ENCODE measurements around the gene CNTN4.

The CNTN4 gene

DNA sequence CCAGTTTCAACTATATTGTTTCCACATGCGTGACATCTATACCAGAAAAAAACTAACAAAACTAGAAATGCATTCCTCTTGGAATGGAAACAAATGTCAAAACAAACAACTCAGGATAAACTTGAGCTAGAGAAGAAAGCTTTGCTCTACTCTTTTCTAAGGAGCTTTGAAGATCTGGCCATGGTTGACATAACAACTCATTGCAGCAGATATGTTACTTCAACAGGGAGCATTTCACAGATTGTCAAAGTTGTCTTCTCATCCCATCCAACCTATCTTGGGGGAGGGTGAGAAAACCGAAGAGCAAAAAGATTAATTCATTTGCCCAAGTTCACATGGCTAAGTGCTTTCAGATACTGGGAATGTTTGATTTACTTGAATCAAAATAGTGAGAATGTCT, 484.4 kb downstream of the CNTN4 start:
- no peak for DNase-seq (ENCODE audit: low read depth in 3 of 3)

GRCh38 chr3:2589336-2589969, 490.8 kb downstream of the CNTN4 start:
- no peak for DNase-seq (ENCODE audit: low read depth in 3 of 3)

- DNase-seq (ENCODE audit: low read depth in 3 of 3): no peak
Measured at GRCh38 chr3:2595486-2595885, 496.8 kb downstream of the CNTN4 start.

DNA sequence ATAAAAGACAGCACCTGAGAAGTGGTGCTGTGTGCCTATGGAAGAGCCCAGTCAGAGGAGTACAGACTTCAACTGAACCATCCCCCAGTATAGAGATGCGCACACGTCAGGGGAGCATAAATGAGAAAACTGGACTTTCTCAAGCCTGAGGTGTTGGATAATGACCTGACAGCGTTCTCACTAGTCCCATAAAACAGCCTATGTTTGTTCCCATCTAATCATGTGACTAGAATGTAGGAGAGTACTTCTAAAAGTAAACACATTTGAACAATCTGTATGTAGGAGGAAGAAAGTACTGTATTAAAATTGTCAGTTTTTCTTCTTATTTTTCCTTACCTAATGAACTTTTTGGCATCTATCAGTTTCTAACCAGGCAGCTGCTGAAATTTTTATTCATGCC, 498.9 kb downstream of the CNTN4 start:
- DNase-seq (ENCODE audit: low read depth in 3 of 3): no peak

- no peak for DNase-seq (ENCODE audit: low read depth in 3 of 3)
Measured at GRCh38 chr3:2599471-2599870, 500.8 kb downstream of the CNTN4 start.

GRCh38 chr3:2603692-2604289, 505.1 kb downstream of the CNTN4 start:
- DNase-seq (ENCODE audit: low read depth in 3 of 3): no peak

GRCh38 chr3:2614578-2614977, 515.9 kb downstream of the CNTN4 start:
- no peak for DNase-seq (ENCODE audit: low read depth in 3 of 3)

DNA sequence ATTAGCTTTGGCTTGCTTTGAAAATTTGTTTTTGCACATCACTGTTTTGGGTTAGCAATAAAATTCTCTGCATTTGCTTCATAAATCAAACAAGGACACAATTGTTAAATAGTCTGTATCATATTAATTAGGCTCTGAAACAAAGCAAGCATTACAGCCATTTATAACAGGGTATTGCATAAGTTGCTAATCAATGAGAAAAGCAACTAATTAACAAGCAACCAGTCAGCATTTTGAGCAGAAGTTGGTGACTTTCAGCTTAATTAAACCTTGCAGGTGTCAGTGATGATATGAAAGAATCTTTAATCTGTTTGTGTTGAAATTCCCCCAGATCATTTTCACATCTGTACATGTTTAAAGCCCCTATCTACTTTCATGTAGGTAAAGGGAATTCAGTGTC, 516.4 kb downstream of the CNTN4 start:
- DNase-seq (ENCODE audit: low read depth in 3 of 3): no peak

DNA sequence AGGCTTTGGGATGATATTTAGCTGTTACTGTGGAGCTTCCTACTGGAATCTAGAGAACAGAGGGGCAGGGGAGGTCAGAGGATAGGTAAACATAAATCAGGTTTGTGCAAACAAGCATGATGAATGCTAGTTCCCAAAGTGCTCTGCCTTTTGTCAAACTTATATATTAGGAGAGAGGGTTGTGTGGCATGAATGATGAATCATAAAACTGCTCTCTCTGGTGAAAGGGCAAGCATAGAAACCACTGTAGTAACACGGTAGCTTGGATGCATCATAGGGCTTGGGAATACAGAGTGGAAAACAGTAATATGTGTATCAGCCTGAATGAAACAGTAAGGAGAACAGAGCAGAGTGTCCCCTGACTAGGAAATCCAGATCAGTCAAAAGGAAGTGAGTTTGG, 524.8 kb downstream of the CNTN4 start:
- DNase-seq (ENCODE audit: low read depth in 3 of 3): no peak

DNA sequence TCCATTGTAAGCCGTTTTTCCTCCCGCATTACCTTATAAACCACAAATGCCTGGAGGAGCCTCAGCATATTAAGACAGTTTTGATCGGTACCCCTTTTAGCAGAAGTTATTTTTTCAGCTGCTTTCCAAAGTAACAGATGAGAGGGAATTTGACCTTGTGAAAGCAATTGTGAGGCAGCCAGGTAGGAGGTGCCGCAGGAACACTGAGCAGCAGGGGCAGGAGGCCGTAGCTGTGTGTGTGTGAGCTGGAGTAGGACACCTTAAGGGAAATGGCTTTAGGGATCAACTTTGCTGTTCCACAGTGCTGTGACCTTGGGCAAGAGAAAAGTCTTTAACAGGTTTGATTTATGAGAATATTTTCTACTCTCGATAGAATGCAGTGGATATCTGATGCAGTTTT, 529.5 kb downstream of the CNTN4 start:
- DNase-seq (ENCODE audit: low read depth in 3 of 3): no peak

DNA sequence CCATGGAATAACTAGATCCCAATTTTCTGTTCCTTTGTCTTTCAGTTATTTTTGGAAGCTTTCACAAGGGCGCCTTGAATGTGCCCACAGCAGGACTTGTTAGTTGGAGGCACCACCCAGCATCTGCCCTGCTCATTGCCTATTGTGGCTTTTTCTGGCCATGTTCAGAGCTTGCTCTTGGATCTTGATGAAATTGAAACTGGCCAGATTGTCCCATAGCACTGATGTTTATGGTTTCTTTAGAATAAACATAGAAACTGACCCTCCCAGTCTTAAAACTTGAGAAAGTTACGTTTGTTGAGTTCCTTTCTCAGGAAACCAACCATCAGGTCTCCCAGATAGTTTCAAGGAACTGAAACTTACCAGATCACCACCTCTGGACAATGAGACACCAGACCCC, 536.8 kb downstream of the CNTN4 start:
- DNase-seq (ENCODE audit: low read depth in 3 of 3): no peak

DNA sequence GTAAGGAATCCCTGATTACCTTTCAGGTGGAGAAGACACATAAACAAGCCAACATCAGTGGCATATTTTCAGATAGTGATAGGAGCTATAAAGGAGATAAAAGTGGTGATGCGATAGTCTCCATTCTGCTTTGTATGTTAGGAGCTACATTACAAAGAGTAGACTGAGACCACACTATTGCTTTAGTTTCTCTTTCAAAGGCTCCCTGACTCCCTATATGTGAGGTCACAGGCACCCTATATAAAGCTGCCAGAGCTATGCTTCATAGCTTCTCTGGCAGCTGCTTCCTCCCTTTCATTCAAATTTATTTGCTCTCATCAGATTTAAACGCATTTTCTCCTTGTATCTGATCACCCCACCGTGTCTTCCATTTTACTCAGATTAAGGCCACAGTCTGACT, 544.9 kb downstream of the CNTN4 start:
- no peak for DNase-seq (ENCODE audit: low read depth in 3 of 3)

GRCh38 chr3:2645001-2645400, 546.3 kb downstream of the CNTN4 start:
- DNase-seq (ENCODE audit: low read depth in 3 of 3): no peak

GRCh38 chr3:2650746-2651145, 552.1 kb downstream of the CNTN4 start:
- DNase-seq (ENCODE audit: low read depth in 3 of 3): no peak

GRCh38 chr3:2652386-2652785, 553.7 kb downstream of the CNTN4 start:
- no peak for DNase-seq (ENCODE audit: low read depth in 3 of 3)

DNA sequence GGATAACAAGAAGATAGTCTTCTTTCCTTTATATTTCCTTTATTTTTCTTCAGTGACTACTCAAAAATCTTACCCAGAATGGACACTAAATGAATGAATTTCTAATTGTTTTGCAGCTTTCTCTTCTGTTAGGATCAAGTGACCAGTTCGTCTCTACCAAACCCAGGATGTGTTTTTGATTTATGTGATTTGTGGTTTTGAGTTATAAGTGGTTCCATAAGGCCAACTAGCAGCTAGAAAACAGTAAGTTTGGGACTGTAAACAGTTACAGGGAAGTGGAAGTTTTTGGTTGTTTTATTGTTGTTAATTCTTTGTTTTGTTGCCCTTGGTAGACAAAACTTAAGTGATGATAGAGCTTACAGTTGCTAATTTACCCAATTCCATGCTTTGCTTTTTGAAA, 555.0 kb downstream of the CNTN4 start:
- no peak for DNase-seq (ENCODE audit: low read depth in 3 of 3)

DNA sequence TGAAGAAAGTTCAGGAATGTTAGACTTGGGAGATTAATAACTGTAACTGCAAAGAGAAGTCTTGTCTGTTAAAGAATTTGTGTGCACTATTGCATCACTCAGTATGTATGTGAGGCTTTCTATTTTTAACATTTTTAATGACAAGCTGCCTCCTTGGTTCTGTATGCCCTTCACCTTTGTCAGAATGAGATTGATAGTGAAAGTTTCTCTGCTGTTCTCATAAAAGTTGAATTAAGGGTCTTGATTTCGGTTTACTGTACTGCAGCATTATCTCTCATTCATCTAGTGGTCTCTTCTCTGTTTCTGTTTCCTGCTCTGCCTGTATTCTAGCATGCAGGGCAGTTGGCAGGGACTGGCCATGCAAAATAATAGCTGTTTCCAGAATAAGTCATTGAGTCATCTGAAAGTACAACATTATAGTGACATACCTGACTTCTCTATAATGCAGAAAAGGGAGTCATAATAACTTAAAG, 556.6 kb downstream of the CNTN4 start:
- DNase-seq (ENCODE audit: low read depth in 3 of 3): no peak

DNA sequence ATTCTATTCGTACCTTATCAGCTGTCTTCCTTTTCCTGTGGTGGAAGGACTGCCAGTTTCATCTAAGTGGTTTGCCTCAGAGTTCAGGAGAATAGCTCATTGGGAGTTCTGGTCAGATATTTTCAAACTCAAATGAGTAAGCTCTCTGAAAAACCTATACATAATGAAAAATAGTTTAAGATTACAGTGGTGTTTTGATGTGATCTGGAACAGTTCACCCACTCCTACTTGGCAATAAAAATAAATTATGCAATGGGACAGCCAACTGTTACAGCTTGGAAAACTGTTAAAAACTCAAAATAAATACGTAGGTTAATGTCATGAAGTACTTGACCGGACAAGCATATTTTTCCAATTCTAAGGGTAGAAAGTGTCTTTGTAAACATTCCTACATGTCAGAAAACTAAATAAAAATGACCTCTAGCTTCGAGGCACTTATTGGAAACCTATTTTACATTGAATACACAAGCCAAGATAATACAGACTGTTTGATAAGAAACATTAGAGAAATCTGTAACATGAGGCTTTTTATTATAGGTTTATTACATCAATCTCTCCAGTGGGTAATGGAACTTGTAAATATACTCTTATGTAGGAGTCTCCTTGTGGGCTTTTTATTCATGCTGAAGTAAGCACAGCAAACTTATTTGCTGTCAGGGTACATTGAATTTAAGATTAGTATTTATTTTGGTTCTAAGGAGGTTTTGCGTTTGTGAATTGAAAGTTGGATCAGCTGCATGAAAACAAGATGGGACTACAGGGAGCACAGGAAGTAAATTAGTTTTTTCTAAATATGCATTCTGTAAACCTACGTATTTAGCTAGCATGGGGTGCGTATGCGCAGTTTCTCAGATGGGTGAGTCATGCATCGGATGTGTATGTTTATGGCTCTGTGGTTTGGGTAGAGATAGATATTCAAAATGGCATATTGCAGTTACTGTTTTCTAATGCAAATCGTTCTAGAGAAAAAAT, 558.4 kb downstream of the CNTN4 start:
- DNase-seq (ENCODE audit: low read depth in 3 of 3): no peak

- DNase-seq (ENCODE audit: low read depth in 3 of 3): no peak
Measured at GRCh38 chr3:2657971-2658370, 559.3 kb downstream of the CNTN4 start.

- DNase-seq (ENCODE audit: low read depth in 3 of 3): no peak
Measured at GRCh38 chr3:2659896-2660295, 561.2 kb downstream of the CNTN4 start.

DNA sequence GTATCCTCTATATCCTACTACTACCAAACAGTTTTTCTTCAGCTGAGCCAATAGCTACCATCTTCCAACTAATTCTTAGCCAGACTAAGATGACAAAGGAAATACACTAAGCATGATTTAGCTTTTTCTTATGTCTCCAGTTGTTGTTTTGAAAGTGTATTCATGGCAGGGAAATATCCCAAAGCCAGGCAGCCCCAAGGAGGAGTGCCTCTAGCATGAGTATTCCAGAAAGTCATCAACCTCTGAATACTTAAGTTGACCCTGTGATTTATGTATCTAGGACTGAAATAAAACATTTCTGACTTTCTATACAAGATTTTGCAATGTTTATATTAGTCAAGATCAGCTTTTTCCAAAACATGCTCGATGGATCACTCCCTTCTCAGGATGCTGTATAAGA, 562.4 kb downstream of the CNTN4 start:
- no peak for DNase-seq (ENCODE audit: low read depth in 3 of 3)

GRCh38 chr3:2677501-2677900, 578.8 kb downstream of the CNTN4 start:
- DNase-seq (ENCODE audit: low read depth in 3 of 3): no peak

GRCh38 chr3:2680236-2680635, 581.6 kb downstream of the CNTN4 start:
- DNase-seq (ENCODE audit: low read depth in 3 of 3): no peak
